OCI-LY1 (cell line): ENCODE measurements around the gene ADAM12.

Experiments
- H2AFZ ChIP-seq: fragments of 200-600 bp; sonication (generic), shearing (Covaris generic); 2 replicates; pipeline ENCODE4 v1.6.0; 2014; ENCODE audit warnings: antibody characterized with exemption, mild to moderate bottlenecking, low read length
- H3F3A ChIP-seq: fragments of 200-600 bp; sonication (generic), shearing (Covaris generic); 2 replicates; pipeline ENCODE4 v1.6.0; 2014; ENCODE audit warnings: mild to moderate bottlenecking, antibody characterized with exemption, low read length, moderate library complexity; ENCODE audit not compliant: insufficient read depth
- H3K27ac ChIP-seq: fragments of 200-600 bp; sonication (generic); 2 replicates; pipeline ENCODE4 v1.5.1; 2014; ENCODE audit warnings: low read length, mixed run types, mild to moderate bottlenecking, low read depth; ENCODE audit not compliant: poor library complexity, severe bottlenecking
- H3K27me3 ChIP-seq: fragments of 200-600 bp; sonication (generic); 2 replicates; pipeline ENCODE4 v1.6.0; 2014; ENCODE audit warnings: antibody characterized with exemption, mild to moderate bottlenecking, low read length, moderate library complexity; ENCODE audit not compliant: insufficient read depth
- H3K36me3 ChIP-seq: fragments of 200-600 bp; sonication (generic); 2 replicates; pipeline ENCODE4 v1.6.1; 2014; ENCODE audit warnings: mild to moderate bottlenecking, antibody characterized with exemption, low read length, moderate library complexity, mixed read lengths; ENCODE audit not compliant: insufficient read depth
- H3K4me1 ChIP-seq: fragments of 200-600 bp; sonication (generic); 2 replicates; pipeline ENCODE4 v1.5.1; 2014; ENCODE audit warnings: mild to moderate bottlenecking, low read length, moderate library complexity; ENCODE audit not compliant: insufficient read depth, severe bottlenecking
- H3K4me2 ChIP-seq: fragments of 200-600 bp; sonication (generic), shearing (Covaris generic); 2 replicates; pipeline ENCODE4 v1.6.1; 2014; ENCODE audit warnings: low read length
- H3K4me3 ChIP-seq: fragments of 200-600 bp; sonication (generic); 2 replicates; pipeline ENCODE4 v1.5.1; 2014; ENCODE audit warnings: low read length, low read depth, mild to moderate bottlenecking, mixed read lengths; ENCODE audit not compliant: poor library complexity, severe bottlenecking
- H3K79me2 ChIP-seq: fragments of 200-600 bp; shearing (Covaris generic); 2 replicates; pipeline ENCODE4 v1.6.1; 2016; ENCODE audit warnings: mixed run types, low read length, mixed read lengths; ENCODE audit not compliant: insufficient read depth
- H3K9ac ChIP-seq: fragments of 200-600 bp; sonication (generic), shearing (Covaris generic); 2 replicates; pipeline ENCODE4 v1.6.1; 2014; ENCODE audit warnings: mild to moderate bottlenecking, low read length, mixed read lengths
- H3K9me2 ChIP-seq: fragments of 200-600 bp; sonication (generic), shearing (Covaris generic); 2 replicates; pipeline ENCODE4 v1.6.1; 2014; ENCODE audit warnings: low read depth, mild to moderate bottlenecking, low read length, mixed read lengths
- H3K9me3 ChIP-seq: fragments of 200-600 bp; shearing (Covaris generic); 2 replicates; pipeline ENCODE4 v1.6.1; 2014; ENCODE audit warnings: low read length, mixed read lengths
- H4K20me1 ChIP-seq: fragments of 200-600 bp; sonication (generic), shearing (Covaris generic); 2 replicates; pipeline ENCODE4 v1.6.0; 2016; ENCODE audit warnings: mild to moderate bottlenecking, low read length; ENCODE audit not compliant: insufficient read depth
- EZH2 ChIP-seq: fragments of 200-600 bp; sonication (generic), shearing (Covaris generic); IDR thresholded peaks from 2 replicates; pipeline ENCODE4 v1.8.0; 2017; ENCODE audit warnings: borderline replicate concordance, mixed run types, mild to moderate bottlenecking, antibody characterized with exemption, low read length, moderate library complexity, mixed read lengths
- TF ChIP-seq, protein P1 (sequence below): fragments of 200-600 bp; sonication (generic), shearing (Covaris generic); IDR thresholded peaks from 2 replicates; pipeline ENCODE4 v1.5.1; 2017; ENCODE audit warnings: mild to moderate bottlenecking, antibody characterized with exemption, low read length, moderate library complexity, mixed read lengths

Gene ADAM12

DNA sequence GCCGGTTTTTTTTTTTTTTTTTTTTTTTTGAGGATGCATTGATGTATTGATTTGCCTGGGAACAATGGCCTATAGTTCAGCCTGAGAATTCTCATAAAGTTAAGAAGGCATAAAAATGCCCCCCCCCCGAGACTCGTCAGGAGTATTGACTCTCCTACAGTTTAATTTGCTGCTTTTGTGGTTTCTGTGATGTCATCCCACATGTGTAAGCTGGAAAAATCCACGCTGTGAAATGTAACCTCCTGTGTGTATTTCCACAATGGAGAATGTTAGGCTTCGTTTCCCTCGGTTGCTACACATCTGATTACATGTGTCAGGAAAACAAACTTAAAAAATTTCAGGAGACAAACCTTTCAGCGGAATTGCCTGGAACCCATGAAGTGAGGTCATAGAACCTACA, 374.0 kb downstream of the ADAM12 start:
- H3K4me1 ChIP-seq, result no peaks in the 10 kb centered on the region
- H3K27me3 ChIP-seq, result no peaks in the 10 kb centered on the region
- no peaks in the 10 kb centered on the region for H4K20me1 ChIP-seq
- no peaks in the 10 kb centered on the region for H3K79me2 ChIP-seq
- H2AFZ ChIP-seq, result no peak overlapping the region
- no peak overlapping the region for H3K4me3 ChIP-seq
- H3K36me3 ChIP-seq, result no peaks in the 10 kb centered on the region
- no peaks in the 10 kb centered on the region for H3F3A ChIP-seq
- H3K9me2 ChIP-seq, result no peaks in the 10 kb centered on the region
- TF ChIP-seq, protein P1, sequence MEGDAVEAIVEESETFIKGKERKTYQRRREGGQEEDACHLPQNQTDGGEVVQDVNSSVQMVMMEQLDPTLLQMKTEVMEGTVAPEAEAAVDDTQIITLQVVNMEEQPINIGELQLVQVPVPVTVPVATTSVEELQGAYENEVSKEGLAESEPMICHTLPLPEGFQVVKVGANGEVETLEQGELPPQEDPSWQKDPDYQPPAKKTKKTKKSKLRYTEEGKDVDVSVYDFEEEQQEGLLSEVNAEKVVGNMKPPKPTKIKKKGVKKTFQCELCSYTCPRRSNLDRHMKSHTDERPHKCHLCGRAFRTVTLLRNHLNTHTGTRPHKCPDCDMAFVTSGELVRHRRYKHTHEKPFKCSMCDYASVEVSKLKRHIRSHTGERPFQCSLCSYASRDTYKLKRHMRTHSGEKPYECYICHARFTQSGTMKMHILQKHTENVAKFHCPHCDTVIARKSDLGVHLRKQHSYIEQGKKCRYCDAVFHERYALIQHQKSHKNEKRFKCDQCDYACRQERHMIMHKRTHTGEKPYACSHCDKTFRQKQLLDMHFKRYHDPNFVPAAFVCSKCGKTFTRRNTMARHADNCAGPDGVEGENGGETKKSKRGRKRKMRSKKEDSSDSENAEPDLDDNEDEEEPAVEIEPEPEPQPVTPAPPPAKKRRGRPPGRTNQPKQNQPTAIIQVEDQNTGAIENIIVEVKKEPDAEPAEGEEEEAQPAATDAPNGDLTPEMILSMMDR, result no peak
- no peak for TF ChIP-seq EZH2
- H3K27ac ChIP-seq, result no peak overlapping the region
- H3K9ac ChIP-seq, result no peak overlapping the region
- no peaks in the 10 kb centered on the region for H3K9me3 ChIP-seq
- no peak overlapping the region for H3K4me2 ChIP-seq

DNA sequence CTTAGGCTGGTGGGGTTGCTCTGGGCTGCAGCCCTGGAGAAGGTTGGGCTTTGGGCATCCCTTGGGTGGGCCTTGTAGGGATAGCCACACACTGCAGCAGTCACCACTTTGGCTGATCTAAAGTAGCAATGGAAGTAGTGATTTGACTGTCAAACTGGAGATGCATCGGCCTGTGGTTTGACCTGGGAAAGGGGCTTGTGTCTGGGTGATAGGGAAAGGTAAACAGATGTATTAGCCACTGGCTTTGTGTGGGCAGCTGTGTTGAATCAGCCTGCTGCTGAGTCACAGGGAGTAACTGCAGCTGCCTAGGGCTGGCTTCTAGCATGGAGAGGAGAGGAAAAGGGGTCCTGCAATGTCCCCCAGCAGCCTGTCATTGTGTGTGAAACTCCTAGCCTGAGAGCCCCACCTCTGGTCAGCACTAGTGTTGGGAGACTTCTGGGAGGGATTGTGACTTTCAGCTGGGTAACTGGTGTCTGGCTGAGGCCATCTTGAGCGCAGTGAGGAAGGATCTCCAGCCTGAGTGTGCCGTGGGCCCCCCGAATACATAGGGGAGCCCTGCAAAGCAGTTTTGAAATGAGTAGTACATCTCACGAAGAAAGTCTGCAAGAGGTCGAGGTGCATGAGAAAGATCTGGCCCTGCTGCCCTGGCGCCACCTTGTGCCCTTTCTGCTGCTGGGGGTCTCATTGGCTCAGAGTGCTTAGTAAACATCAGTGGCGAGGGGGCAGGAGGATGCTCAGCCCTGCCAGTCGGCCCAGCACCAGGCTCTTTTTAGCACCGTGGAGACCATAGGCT, 374.6 kb downstream of the ADAM12 start:
- Histone ChIP-seq H3K36me3 (no peaks in the 10 kb centered on the region), H3K79me2 (no peaks in the 10 kb centered on the region), H4K20me1 (no peaks in the 10 kb centered on the region), H3K4me2 (no peak overlapping the region), H3K9me2 (no peaks in the 10 kb centered on the region), H3K27ac (no peak overlapping the region), H3K9ac (no peak overlapping the region), H3K27me3 (no peaks in the 10 kb centered on the region), H3K9me3 (no peaks in the 10 kb centered on the region), H3K4me1 (no peaks in the 10 kb centered on the region), H3K4me3 (no peak overlapping the region), H3F3A (no peaks in the 10 kb centered on the region), H2AFZ (no peak overlapping the region)
- TF ChIP-seq EZH2, result no peak
- TF ChIP-seq, protein P1, result no peak

DNA sequence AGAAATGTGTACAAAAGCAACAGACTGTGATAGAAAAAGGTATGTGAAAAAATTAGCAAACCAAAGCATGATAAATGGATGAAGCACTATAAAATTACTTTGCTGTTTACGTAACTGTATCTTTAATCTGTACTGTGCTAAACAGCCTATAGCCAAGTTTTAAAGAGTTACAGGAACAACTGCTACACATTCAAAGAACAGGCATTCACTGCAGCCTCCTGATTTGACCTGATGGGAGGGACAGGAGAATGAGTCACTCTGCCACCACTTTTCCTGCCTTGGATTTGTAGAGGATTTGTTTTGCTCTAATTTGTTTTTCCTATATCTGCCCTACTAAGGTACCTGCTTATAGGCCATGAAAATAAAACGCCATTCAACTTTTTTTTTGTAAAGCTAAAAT, 375.8 kb downstream of the ADAM12 start:
- Histone ChIP-seq H3F3A (no peaks in the 10 kb centered on the region), H3K27ac (no peak overlapping the region)

More for the DNA sequence above, 375.8 kb downstream of the ADAM12 start:
- no peaks in the 10 kb centered on the region for H3K9me2 ChIP-seq
- H3K36me3 ChIP-seq, result no peaks in the 10 kb centered on the region
- TF ChIP-seq, protein P1, result no peak
- TF ChIP-seq EZH2, result no peak
- no peaks in the 10 kb centered on the region for H3K4me1 ChIP-seq
- no peak overlapping the region for H2AFZ ChIP-seq
- H3K9me3 ChIP-seq, result no peaks in the 10 kb centered on the region
- H3K27me3 ChIP-seq, result no peaks in the 10 kb centered on the region
- no peaks in the 10 kb centered on the region for H4K20me1 ChIP-seq
- H3K4me3 ChIP-seq, result no peak overlapping the region
- no peak overlapping the region for H3K4me2 ChIP-seq
- no peak overlapping the region for H3K9ac ChIP-seq
- no peaks in the 10 kb centered on the region for H3K79me2 ChIP-seq
